Measurements from ENCODE around the gene SYNE2. TPM values are rescaled to one million over a fixed set of nuclear protein-coding genes. Genes with fewer than 3 reads are reported as not detected.

SYNE2 gene
- total and polyA plus RNA-seq, 2 donors from 2014 or later, result 65.9 to 461 TPM

- Histone ChIP-seq H3K27ac (ENCODE audit: low read depth in 2 of 2, low read length in 2 of 2) (no peak overlapping the region), H3K4me3 (ENCODE audit: low read length in 3 of 3) (no peak overlapping the region), H3K9me3 (ENCODE audit: control insufficient read depth in 2 of 3, insufficient read depth in 1 of 3, low read length in 3 of 3) (no peaks in the 10 kb centered on the region), H3K4me1 (ENCODE audit: control insufficient read depth in 2 of 3, insufficient read depth in 2 of 3, low read depth in 1 of 3, low read length in 3 of 3) (peaks cover 0 to 8% (median 2%) of the 10 kb centered on the region in 3 donors), H3K9ac (ENCODE audit: low read length in 3 of 3) (no peak overlapping the region), H3K36me3 (ENCODE audit: control insufficient read depth in 2 of 3, insufficient read depth in 3 of 3, low read length in 3 of 3) (peaks cover 11 to 83% (median 73%) of the 10 kb centered on the region in 3 donors), H3K27me3 (ENCODE audit: control insufficient read depth, insufficient read depth, low read length) (no peaks in the 10 kb centered on the region)
- peak in 1 of 5 donors; percentile 31 for DNase-seq
- FAIRE-seq, result no peak
- TF ChIP-seq, protein P1, sequence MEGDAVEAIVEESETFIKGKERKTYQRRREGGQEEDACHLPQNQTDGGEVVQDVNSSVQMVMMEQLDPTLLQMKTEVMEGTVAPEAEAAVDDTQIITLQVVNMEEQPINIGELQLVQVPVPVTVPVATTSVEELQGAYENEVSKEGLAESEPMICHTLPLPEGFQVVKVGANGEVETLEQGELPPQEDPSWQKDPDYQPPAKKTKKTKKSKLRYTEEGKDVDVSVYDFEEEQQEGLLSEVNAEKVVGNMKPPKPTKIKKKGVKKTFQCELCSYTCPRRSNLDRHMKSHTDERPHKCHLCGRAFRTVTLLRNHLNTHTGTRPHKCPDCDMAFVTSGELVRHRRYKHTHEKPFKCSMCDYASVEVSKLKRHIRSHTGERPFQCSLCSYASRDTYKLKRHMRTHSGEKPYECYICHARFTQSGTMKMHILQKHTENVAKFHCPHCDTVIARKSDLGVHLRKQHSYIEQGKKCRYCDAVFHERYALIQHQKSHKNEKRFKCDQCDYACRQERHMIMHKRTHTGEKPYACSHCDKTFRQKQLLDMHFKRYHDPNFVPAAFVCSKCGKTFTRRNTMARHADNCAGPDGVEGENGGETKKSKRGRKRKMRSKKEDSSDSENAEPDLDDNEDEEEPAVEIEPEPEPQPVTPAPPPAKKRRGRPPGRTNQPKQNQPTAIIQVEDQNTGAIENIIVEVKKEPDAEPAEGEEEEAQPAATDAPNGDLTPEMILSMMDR (IDR thresholded peaks at IDR 0.05; ENCODE audit: borderline replicate concordance, extremely low read depth, insufficient read depth), result no peak
- intact Hi-C loops (cut with DNase I), result no loop called here
These were observed 367.7 kb downstream of the SYNE2 start for GRCh38 chr14:64220466-64220865.

GRCh38 chr14:64221391-64222003 lies 368.7 kb downstream of the SYNE2 start:
- Histone ChIP-seq H3K4me3 (ENCODE audit: low read length in 3 of 3) (no peak overlapping the region), H3K9me3 (ENCODE audit: control insufficient read depth in 2 of 3, insufficient read depth in 1 of 3, low read length in 3 of 3) (no peaks in the 10 kb centered on the region), H3K4me1 (ENCODE audit: control insufficient read depth in 2 of 3, insufficient read depth in 2 of 3, low read depth in 1 of 3, low read length in 3 of 3) (peaks cover 0 to 8% (median 2%) of the 10 kb centered on the region in 3 donors), H3K27ac (ENCODE audit: low read depth in 2 of 2, low read length in 2 of 2) (no peak overlapping the region), H3K36me3 (ENCODE audit: control insufficient read depth in 2 of 3, insufficient read depth in 3 of 3, low read length in 3 of 3) (peaks cover 9 to 72% (median 63%) of the 10 kb centered on the region in 3 donors), H3K9ac (ENCODE audit: low read length in 3 of 3) (no peak overlapping the region), H3K27me3 (ENCODE audit: control insufficient read depth, insufficient read depth, low read length) (no peaks in the 10 kb centered on the region)
- TF ChIP-seq, protein P1 (IDR thresholded peaks at IDR 0.05; ENCODE audit: borderline replicate concordance, extremely low read depth, insufficient read depth), result no peak
- DNase-seq (no peak), FAIRE-seq (no peak)
- intact Hi-C loops (cut with DNase I), result no loop called here

DNA sequence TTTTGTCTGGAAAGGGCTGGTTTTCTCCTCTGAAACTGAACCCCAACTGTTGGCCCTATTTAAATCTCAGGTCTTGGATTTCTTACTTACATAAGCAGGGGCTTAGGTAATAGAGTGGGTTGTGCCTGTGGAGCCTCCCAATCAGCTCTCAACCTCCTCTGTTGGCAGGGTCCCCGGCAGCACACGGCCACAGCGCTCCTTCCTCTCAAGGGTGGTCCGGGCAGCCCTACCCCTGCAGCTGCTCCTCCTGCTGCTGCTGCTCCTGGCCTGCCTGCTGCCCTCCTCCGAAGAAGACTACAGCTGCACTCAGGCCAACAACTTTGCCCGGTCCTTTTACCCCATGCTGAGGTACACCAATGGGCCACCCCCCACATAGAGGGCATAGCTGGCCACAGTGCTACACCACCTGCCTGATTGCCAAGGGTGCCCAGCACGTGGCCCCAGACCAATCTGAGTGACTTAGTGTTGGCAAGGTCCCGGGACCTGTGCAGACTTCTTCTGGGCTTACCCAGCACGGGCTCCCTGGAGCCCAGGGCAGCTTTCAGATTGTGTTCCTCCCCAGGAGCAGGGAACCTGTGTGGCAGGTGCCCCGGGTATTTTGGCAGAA lies 372.4 kb downstream of the SYNE2 start:
- TF ChIP-seq, protein P1 (IDR thresholded peaks at IDR 0.05; ENCODE audit: borderline replicate concordance, extremely low read depth, insufficient read depth), result no peak
- Histone ChIP-seq H3K9me3 (ENCODE audit: control insufficient read depth in 2 of 3, insufficient read depth in 1 of 3, low read length in 3 of 3) (no peaks in the 10 kb centered on the region), H3K36me3 (ENCODE audit: control insufficient read depth in 2 of 3, insufficient read depth in 3 of 3, low read length in 3 of 3) (peaks cover 7 to 59% (median 52%) of the 10 kb centered on the region in 3 donors), H3K4me1 (ENCODE audit: control insufficient read depth in 2 of 3, insufficient read depth in 2 of 3, low read depth in 1 of 3, low read length in 3 of 3) (no peaks in the 10 kb centered on the region), H3K9ac (ENCODE audit: low read length in 3 of 3) (no peak overlapping the region), H3K27me3 (ENCODE audit: control insufficient read depth, insufficient read depth, low read length) (no peaks in the 10 kb centered on the region), H3K27ac (ENCODE audit: low read depth in 2 of 2, low read length in 2 of 2) (no peak overlapping the region), H3K4me3 (ENCODE audit: low read length in 3 of 3) (no peak overlapping the region)
- FAIRE-seq (no peak), DNase-seq (no peak)
- intact Hi-C loops (cut with DNase I), result no loop called here

All from kidney (tissue), 14 donors.